NOMO-1 treated with dmso at 0.1 percent for 144 hours (cell line): ENCODE data around the gene LAMA5.
A peak's percentile ranks its signal among the peaks of the same experiment; 100 is the strongest.

Experiments
- DNase-seq: peaks from one replicate; lab custom pipeline; 2025; ENCODE audit not compliant: unreplicated experiment; lab: John Stamatoyannopoulos, UW

LAMA5 gene

DNA sequence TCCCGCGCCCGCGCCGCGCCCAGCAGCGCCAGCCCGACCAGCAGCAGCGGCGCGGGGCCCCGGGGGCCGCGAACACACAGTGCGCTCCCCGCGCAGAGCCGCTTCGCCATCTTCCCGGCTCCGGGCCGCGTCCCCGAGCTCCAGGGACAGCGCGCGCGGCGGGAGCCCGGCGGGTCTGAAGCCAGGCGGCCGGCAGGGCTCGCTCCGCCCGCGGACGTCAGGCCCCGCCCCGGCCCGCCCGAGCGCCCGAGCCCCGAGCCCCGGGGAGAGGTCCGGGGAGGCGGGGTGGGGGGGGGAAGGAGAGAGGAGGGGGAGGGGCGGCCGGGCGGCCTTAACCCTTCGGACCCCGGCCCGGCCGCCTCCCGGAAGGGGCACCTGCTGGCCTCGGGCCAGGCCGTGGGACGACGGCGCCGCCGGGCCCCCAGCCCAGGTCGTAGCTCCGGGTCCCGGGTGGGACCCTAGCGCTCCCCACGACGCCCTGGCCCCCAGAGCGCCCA lies at the start of gene LAMA5:
TSS of gene LAMA5 (minus strand) at position 177 of the 497 bp plus-strand sequence. CDS start at position 110, 67 bp downstream.
- DNase-seq: no peak

DNA sequence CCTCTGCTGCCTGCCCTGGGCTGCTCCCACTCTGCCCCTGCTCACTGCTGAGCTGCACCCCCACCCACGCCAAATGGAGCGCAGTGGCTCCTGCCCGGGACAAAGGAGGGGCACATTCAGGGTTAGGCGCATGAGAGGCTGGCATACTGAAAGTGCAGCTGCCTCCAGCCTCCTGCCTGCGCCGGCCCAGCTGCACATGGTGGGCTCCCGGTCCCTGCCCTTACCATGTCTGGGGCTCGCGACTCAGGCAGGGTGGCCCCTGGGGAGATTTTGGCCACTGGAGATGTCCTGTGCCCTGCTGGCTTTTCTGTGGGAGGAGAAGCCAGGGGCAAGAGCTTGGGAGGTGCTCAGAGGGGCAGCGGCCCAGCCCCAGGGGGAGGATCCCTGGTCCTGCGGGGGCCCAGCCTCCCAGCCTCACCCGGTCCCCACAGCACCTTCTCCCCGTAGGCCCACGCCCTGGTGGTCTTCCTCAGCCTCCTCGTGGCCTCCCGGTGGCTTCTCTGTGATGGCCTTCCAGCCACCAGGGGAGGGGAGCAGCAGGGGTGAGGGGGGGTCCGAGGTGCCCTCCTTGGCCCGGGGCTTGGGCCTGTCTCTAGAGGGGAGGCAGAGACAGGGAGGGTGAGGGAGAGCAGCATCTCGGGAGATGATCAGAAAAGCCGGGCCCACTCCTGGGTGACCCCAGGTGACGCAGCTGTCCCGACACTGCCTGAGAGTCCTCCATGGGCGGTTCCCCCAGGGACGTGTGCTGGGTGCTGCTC lies 48.4 kb upstream of the LAMA5 start:
- DNase-seq: no peak

DNA sequence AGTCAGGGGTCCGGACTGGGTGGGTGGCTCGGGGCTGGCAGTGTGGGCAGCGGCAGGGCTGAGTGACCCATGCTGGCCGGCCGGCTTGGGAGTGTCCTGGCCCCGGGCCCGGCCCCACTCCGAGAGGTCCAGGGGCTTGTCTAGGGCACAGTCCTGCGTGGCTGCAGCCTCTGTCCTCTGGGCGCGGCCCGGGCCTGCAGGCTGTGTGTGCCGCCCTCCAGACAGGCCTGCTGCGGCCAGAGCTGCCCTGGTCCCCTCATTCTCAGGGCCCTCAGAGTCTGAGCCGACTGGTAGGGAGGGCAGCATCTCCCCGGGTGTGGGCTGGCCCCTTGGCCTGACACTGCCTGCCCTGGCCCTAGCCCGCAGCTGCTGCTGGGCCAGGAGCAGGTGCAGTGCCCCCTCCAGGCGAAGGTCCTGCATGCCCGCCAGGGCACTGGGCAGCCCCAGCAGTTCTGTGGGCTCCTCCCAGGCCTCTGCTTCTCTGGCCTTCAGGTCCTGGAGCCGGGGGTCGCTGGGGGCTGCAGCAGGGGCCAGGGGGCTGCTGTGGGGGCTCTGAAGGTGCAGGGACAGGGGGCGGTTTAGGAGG lies 46.9 kb upstream of the LAMA5 start:
- no peak for DNase-seq

GRCh38 chr20:62413025-62413570 lies 46.0 kb upstream of the LAMA5 start:
- no peak for DNase-seq

GRCh38 chr20:62412194-62413024 lies 45.3 kb upstream of the LAMA5 start:
- no peak for DNase-seq

DNA sequence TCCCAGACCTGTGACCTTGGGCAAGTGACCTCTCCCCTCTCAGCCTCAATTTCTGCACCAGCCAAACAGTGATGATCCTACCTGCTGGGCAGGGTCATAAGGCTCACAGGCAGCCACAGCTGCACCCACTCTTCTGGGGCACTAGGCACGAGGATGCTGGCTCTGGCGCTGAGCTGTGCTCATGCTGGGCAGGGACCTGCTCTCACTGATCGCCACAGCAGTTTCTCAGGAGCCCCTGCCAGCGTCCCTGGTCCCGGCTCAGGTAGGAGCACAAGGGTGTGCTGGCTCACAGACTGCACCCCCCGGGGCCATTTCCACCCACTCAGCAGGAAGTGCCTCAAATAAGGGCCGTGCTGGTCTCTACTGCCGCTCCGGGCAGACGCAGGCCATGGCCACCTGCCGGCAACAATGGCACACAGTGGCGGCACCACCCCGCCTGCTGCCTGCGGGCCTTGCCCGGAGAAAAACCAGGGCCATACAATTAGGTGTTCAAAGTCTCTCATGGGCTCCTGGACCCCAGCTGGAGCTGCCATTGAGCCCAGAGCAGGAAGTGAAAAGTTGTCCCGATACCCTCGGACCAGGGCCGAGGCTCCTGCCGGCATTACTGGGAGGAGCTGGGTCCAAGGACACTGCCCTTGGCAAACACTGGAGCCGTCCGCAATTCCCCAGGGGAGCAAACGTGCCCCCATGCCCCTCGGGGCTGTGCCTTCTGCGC lies 44.5 kb upstream of the LAMA5 start:
- no peak for DNase-seq

- no peak for DNase-seq
These were observed 43.8 kb upstream of the LAMA5 start for GRCh38 chr20:62410746-62411478.

- no peak for DNase-seq
These were observed 43.0 kb upstream of the LAMA5 start for GRCh38 chr20:62409931-62410745.

DNA sequence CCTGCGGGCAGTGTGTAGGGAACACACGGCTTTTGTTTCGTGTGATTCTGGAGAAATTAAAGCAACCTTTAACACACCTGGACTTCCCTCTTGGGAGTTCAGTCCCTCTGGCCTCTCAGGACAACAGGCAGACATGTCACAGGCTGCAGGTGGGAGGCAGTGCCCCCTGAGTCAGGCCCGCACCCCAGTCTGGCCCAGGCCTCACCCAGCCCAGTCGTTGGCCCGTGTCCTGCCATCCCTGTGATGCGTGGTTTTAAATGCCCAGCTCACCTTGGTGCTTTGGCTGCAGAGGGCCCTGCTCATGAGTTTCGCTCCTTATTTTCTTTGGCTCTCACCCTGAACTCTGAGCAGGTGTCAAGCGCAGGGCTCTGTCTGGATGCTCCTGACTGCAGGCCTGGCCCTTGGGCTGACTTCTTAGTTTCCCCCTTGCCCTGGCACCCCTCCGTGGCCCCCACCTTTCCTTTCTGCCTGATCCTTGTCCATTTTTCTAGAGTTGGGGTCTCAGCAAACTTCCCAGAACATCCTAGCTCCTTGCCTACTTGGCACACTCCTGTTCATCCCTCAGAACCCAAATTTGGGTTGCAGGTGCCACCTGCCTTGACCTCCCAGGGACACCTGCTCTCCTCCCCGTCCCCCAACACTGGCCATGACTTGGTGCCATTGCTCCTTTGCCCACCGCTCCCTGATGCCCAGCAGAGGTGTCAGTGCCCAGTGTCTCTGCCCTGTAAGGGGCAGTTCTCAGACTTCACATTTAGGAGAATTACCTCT lies 42.2 kb upstream of the LAMA5 start:
- no peak for DNase-seq

DNA sequence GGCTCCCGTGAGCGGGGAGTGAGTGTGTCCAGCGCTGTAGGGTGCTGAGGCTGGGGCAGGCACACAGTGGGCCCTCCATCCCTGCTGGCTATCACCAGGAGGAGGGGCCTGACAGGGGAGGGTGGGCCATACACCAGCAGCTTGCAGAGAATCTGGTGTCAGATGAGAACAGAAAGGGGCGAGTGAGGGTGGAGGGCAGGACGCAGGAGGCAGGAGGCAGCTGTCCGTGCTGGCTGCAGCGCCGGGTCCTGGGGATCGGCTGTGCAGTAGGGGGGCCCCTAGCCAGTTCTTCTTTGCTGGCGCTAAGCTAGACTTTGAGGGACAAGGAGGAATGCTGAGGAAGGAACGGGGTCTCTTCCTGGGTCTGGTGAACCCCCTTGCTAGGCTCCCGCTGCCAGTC lies 41.5 kb upstream of the LAMA5 start:
- DNase-seq: no peak

GRCh38 chr20:62408055-62408454 lies 40.9 kb upstream of the LAMA5 start:
- DNase-seq: no peak

GRCh38 chr20:62407221-62407992 lies 40.3 kb upstream of the LAMA5 start, which contains the start of gene CABLES2:
CABLES2 (minus strand) TSS chr20:62407285; CDS start chr20:62407276, 9 bp downstream.
- peak; percentile 91 for DNase-seq

DNA sequence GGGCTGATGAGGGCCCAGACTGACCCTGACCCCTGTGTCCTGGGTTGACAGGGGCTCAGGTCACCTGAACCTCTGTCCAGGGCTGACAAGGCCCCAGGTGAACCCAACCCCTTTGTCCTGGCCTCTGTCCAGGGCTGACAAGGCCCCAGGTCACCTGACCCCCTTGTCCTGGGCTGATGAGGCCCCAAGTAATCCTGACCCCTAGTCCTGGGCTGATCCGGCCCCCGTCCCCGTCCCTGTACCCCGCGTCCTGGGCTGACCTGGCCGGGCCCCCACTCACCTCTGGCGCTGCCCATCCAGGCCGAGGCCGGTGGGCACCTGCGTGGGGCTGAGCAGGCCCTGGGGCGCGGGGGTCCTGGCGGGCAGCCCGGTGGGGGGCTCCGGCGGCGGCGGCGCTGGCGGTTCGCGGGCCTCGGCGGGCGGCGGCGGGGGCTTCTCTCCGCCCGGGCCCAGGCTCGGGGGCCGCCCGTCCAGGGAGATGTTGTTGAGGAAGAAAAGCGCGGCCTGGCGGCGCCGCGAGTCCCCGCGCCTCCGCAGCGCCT lies 39.6 kb upstream of the LAMA5 start:
- DNase-seq: no peak

DNA sequence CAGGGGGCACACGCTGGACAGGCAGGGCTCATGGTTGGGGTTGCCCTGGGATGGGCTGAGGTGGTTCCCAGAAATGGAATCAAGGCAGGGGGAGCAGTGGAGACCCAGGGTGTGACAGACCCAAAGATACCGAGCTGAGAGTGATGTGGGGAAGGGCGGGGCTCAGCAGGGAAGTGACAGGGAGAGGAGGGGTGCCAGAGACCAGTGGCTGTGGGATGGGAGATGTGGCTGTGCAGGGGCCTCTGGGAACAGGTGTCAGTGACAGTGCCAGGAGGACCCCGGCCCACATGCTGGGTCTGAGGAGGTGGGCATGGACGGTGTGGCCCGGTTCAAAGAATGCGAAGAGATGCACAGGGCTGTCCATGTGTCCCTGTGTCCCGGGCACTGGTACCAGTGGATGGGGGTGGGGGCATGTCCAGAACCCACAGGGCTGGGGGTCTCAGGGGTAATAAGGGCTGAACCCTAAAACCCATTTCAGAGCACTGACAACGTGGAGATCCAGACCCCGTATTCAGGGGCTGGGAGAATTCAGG lies 38.9 kb upstream of the LAMA5 start:
- DNase-seq: no peak

DNA sequence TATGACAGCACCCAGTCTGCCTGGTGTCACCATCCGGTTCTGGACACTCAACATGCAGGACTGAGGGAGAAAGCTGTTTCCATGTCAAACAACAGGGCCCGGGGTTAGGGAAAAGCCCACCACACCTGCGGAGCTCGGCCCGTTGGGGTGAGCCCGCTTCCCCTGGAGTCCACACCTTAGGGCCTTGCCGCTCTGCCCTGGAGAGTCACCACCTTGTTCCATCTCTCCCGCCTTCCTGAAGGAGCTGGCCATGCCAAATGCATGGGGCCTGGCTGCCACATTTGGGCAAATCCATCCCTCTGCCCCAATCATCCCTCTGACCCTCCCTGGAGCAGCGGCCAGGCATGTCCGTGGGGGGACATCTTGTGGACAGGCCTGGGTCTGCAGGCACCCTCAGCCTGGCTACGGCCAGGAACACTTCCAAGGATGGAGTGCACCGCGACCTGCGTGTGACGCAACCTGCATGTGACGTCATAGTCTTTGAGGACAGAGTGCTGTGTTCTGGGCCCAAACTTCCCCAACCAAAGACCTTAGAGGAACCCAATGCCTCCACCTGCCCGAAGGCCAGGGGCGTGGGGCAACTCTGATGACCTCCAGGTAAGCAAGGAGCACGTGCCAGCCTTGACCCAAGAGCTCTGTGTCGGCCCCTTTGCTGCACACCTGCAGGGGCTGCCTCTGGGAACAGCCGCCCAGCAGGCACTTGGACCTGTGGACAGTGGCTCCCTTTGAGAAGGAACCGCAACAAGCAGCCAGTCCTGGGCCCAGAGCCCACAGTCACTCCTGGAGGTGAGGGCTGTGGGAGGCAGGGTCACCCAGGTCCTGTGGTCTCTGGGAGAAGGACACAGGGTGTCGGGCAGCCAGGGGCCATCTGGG lies 38.2 kb upstream of the LAMA5 start:
- DNase-seq: no peak

DNA sequence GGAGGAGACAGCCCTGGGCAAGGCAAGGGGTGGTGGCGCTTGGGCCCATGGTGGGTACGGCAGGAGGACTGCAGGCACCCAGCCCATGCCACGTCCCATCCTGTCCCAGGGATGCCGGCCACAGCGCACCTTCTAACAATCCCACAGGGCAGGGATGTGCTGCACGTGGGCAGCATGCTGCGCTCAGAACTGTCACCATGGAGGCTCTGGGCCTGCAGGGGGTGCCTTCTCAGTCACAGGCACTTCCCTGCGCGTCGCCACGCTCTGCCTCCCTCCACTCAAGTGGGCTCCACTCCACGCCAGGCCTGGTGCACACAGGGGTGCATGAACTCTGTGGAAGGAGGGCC lies 37.6 kb upstream of the LAMA5 start:
- DNase-seq: no peak
